Activated CD4-positive, CD25-positive, alpha-beta regulatory T cell treated with anti-CD3 and anti-CD28 coated beads, Interleukin-2, amount 50 U/mL, for 16 hours (primary cell): ENCODE measurements around the gene BARHL1.

ENCODE experiments used
- DNase-seq: peaks from one replicate; pipeline ENCODE4 v3.0.0-alpha.2; 2020; ENCODE audit warnings: low read depth, low spot score

Gene BARHL1

GRCh38 chr9:132582276-132582785 is at the start of gene BARHL1:
BARHL1 (plus strand) TSS chr9:132582606; CDS start chr9:132582798, 192 bp downstream.
- no peak for DNase-seq

GRCh38 chr9:132534832-132535231 is 47.6 kb upstream of the BARHL1 start:
- no peak for DNase-seq

GRCh38 chr9:132536124-132536523 is 46.3 kb upstream of the BARHL1 start:
- DNase-seq = no peak

GRCh38 chr9:132537352-132537751 is 45.1 kb upstream of the BARHL1 start:
- no peak for DNase-seq

GRCh38 chr9:132538071-132538470 is 44.3 kb upstream of the BARHL1 start:
- no peak for DNase-seq

GRCh38 chr9:132539096-132539495 is 43.3 kb upstream of the BARHL1 start:
- no peak for DNase-seq

GRCh38 chr9:132541051-132541450 is 41.4 kb upstream of the BARHL1 start:
- no peak for DNase-seq

GRCh38 chr9:132541870-132542830 is 40.3 kb upstream of the BARHL1 start:
- no peak for DNase-seq

GRCh38 chr9:132543251-132543650 is 39.2 kb upstream of the BARHL1 start:
- DNase-seq = no peak

GRCh38 chr9:132543960-132544359 is 38.4 kb upstream of the BARHL1 start:
- no peak for DNase-seq

- DNase-seq = no peak
Observed at GRCh38 chr9:132545578-132545977, 36.8 kb upstream of the BARHL1 start.

GRCh38 chr9:132546148-132547051 is 36.0 kb upstream of the BARHL1 start:
- no peak for DNase-seq

- DNase-seq = no peak
Observed at GRCh38 chr9:132547052-132547431, 35.4 kb upstream of the BARHL1 start.

GRCh38 chr9:132547436-132547835 is 35.0 kb upstream of the BARHL1 start:
- no peak for DNase-seq

- DNase-seq = no peak
Observed at GRCh38 chr9:132547976-132548730, 34.3 kb upstream of the BARHL1 start.

GRCh38 chr9:132548751-132549640 is 33.4 kb upstream of the BARHL1 start:
- no peak for DNase-seq

GRCh38 chr9:132551556-132551955 is 30.9 kb upstream of the BARHL1 start:
- DNase-seq = no peak

GRCh38 chr9:132552041-132552440 is 30.4 kb upstream of the BARHL1 start:
- no peak for DNase-seq

GRCh38 chr9:132554755-132555154 is 27.7 kb upstream of the BARHL1 start:
- DNase-seq = no peak

GRCh38 chr9:132555528-132555927 is 26.9 kb upstream of the BARHL1 start:
- no peak for DNase-seq
